ENCODE measurements around the gene OR7D4. TPM values are rescaled to one million over a fixed set of nuclear protein-coding genes. Genes with fewer than 3 reads are reported as not detected.

The OR7D4 gene
- total RNA-seq (2022; extraction: Qiagen RNA extraction), result 0.09 TPM in 1 of 5 replicates, not detected in the others

GRCh38 chr19:9219489-9219888 lies at the start of gene OR7D4:
TSS of gene OR7D4 (minus strand) at chr19:9219589. CDS start at chr19:9214837, 4,752 bp downstream.

DNA sequence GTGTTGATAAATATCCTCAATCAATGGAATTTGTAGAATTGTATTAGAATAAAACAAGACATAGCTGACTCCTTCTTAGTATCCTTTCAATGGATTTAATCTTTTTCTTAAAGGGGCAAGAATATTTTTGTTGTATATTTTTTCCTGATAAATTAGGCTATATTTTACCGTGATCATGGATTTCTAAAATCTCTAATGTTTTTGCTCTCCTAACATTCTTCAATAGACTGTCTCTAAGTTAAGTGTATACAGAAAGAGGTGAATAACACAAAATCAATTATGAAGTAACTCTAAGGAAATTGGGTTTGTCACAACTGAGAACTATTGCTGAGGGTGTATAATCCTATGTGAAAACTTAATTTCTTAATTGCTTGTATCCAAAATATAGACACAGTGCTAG lies 31.2 kb upstream of the OR7D4 start, which contains the start of gene OR7E24:
TSS of gene OR7E24 (plus strand) at position 301 of the 400 bp plus-strand sequence. CDS start 114 bp downstream, outside the sequence.

DNA sequence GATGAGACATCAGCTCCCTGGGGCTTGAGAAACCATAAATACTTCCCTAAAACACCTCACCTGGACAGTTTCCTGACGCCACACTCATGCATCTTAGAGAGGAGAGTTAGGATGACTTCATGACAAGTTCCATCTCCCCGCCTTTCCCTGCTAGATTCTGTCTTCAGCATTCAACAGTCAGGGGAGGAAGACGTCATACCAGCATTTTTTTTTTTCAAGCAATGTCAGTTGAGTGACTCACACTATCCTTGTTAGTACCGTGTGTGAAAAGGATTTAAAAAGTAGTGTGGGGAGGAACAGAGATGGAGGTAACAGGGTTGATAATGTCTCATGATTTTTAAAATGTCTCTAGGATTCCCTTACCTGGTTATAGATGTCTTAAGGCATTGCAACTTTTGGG lies 40.5 kb downstream of the OR7D4 start, which contains the start of gene OR7D2:
TSS of gene OR7D2 (plus strand) at position 79 of the 400 bp plus-strand sequence. CDS start 6,803 bp downstream, outside the sequence.

Other genes with a start within 250 kb of the OR7D4 start
- 0.02 to 0.03 TPM (median 0.02 TPM) in 5 replicates for gene MUC16, start 209.2 kb downstream of the OR7D4 start, total RNA-seq (2022; extraction: Qiagen RNA extraction)
- not detected in 5 replicates for gene OR1M1, start 132.5 kb downstream of the OR7D4 start, total RNA-seq (2022; extraction: Qiagen RNA extraction)
- not detected in 5 replicates for gene OR7G2, start 112.1 kb downstream of the OR7D4 start, total RNA-seq (2022; extraction: Qiagen RNA extraction)
- not detected in 5 replicates for gene OR7G1, start 103.8 kb downstream of the OR7D4 start, total RNA-seq (2022; extraction: Qiagen RNA extraction)
- gene OR7G3, start 92.6 kb downstream of the OR7D4 start, total RNA-seq (2022; extraction: Qiagen RNA extraction), result not detected in 5 replicates
- 17.2 to 19.4 TPM (median 18.6 TPM) in 5 replicates for gene ZNF317, start 79.2 kb downstream of the OR7D4 start, total RNA-seq (2022; extraction: Qiagen RNA extraction)
- gene OR7D2, start 40.6 kb downstream of the OR7D4 start, total RNA-seq (2022; extraction: Qiagen RNA extraction), result 0.02 TPM in 2 of 5 replicates, not detected in the others
- 0.06 TPM in 1 of 5 replicates, not detected in the others for gene OR7E24, start 31.3 kb upstream of the OR7D4 start, total RNA-seq (2022; extraction: Qiagen RNA extraction)
- gene ZNF699, start 90.2 kb upstream of the OR7D4 start, total RNA-seq (2022; extraction: Qiagen RNA extraction), result 0.79 to 2.3 TPM (median 1.1 TPM) in 5 replicates
- gene ZNF559, start 104.6 kb upstream of the OR7D4 start, total RNA-seq (2022; extraction: Qiagen RNA extraction), result 3.8 to 5.5 TPM (median 4.7 TPM) in 5 replicates
- gene ZNF177, start 143.4 kb upstream of the OR7D4 start, total RNA-seq (2022; extraction: Qiagen RNA extraction), result 0.30 to 0.76 TPM (median 0.55 TPM) in 5 replicates
- gene ZNF266, start 216.0 kb upstream of the OR7D4 start, total RNA-seq (2022; extraction: Qiagen RNA extraction), result 2.7 to 4.0 TPM (median 3.2 TPM) in 5 replicates

All from A549 treated with AZD2906 at 1 μM for 4 hours (cell line).